GM19467 (cell line): ENCODE measurements around the gene BAG1.
A peak's percentile ranks its signal among the peaks of the same experiment; 100 is the strongest.

Source experiments
- ATAC-seq: cut with Tn5 transposase; IDR thresholded peaks from one replicate; pipeline ENCODE4 v1.9.1; 2021; ENCODE audit warnings: mild to moderate bottlenecking, moderate library complexity; ENCODE audit not compliant: unreplicated experiment

BAG1 gene

GRCh38 chr9:33264473-33265177, at the start of gene BAG1, which contains the start of gene CHMP5:
BAG1 (minus strand) TSS chr9:33264708.
CHMP5 (plus strand) TSS chr9:33265049; CDS start chr9:33265079, 30 bp downstream.
- peak; percentile 74 for ATAC-seq

GRCh38 chr9:33311953-33312352, 47.4 kb upstream of the BAG1 start:
- ATAC-seq: no peak

GRCh38 chr9:33310748-33311147, 46.2 kb upstream of the BAG1 start:
- ATAC-seq: no peak

- ATAC-seq: no peak
These were observed 45.4 kb upstream of the BAG1 start for GRCh38 chr9:33309903-33310302.

- no peak for ATAC-seq
These were observed 42.6 kb upstream of the BAG1 start for GRCh38 chr9:33307067-33307466.

- ATAC-seq: no peak
These were observed 41.5 kb upstream of the BAG1 start for GRCh38 chr9:33306037-33306436.

GRCh38 chr9:33304362-33304761, 39.9 kb upstream of the BAG1 start:
- no peak for ATAC-seq

GRCh38 chr9:33300546-33300945, 36.0 kb upstream of the BAG1 start:
- no peak for ATAC-seq

- ATAC-seq: peak; percentile 83
These were observed 32.9 kb upstream of the BAG1 start for GRCh38 chr9:33297432-33297831.

- ATAC-seq: no peak
These were observed 31.1 kb upstream of the BAG1 start for GRCh38 chr9:33295571-33295970.

- no peak for ATAC-seq
These were observed 30.3 kb upstream of the BAG1 start for GRCh38 chr9:33294670-33295432.

GRCh38 chr9:33293782-33294181, 29.3 kb upstream of the BAG1 start:
- ATAC-seq: no peak

- no peak for ATAC-seq
These were observed 27.4 kb upstream of the BAG1 start for GRCh38 chr9:33291901-33292300.

- no peak for ATAC-seq
These were observed 26.5 kb upstream of the BAG1 start for GRCh38 chr9:33291031-33291397.

- ATAC-seq: peak; percentile 82
These were observed 25.9 kb upstream of the BAG1 start, which contains the start of gene NFX1 for GRCh38 chr9:33290247-33291030. NFX1 (plus strand) TSS chr9:33290516; CDS start chr9:33290573, 57 bp downstream.

- no peak for ATAC-seq
These were observed 25.4 kb upstream of the BAG1 start for GRCh38 chr9:33289936-33290246.

- ATAC-seq: no peak
These were observed 25.0 kb upstream of the BAG1 start for GRCh38 chr9:33289496-33289895.

GRCh38 chr9:33288828-33289483, 24.4 kb upstream of the BAG1 start:
- ATAC-seq: no peak

GRCh38 chr9:33288235-33288634, 23.7 kb upstream of the BAG1 start:
- no peak for ATAC-seq

- ATAC-seq: no peak
These were observed 22.6 kb upstream of the BAG1 start for GRCh38 chr9:33287087-33287490.

- ATAC-seq: no peak
These were observed 21.0 kb upstream of the BAG1 start for GRCh38 chr9:33285502-33285901.
